GM12892 (cell line): Measurements from ENCODE around the gene BST1.

Experiments
- POLR2A ChIP-seq: IDR thresholded peaks from 2 replicates; pipeline ENCODE4 v1.6.1; 2011; ENCODE audit warnings: low read depth, low read length, control low read depth
- POLR2AphosphoS5 ChIP-seq: IDR thresholded peaks from 2 replicates; pipeline ENCODE4 v1.6.1; 2011; ENCODE audit warnings: low read depth, low read length, control low read depth
- TAF1 ChIP-seq: IDR thresholded peaks from 2 replicates; pipeline ENCODE4 v1.6.1; 2011; ENCODE audit warnings: low read depth, mild to moderate bottlenecking, control low read depth, low read length, borderline replicate concordance

DNA sequence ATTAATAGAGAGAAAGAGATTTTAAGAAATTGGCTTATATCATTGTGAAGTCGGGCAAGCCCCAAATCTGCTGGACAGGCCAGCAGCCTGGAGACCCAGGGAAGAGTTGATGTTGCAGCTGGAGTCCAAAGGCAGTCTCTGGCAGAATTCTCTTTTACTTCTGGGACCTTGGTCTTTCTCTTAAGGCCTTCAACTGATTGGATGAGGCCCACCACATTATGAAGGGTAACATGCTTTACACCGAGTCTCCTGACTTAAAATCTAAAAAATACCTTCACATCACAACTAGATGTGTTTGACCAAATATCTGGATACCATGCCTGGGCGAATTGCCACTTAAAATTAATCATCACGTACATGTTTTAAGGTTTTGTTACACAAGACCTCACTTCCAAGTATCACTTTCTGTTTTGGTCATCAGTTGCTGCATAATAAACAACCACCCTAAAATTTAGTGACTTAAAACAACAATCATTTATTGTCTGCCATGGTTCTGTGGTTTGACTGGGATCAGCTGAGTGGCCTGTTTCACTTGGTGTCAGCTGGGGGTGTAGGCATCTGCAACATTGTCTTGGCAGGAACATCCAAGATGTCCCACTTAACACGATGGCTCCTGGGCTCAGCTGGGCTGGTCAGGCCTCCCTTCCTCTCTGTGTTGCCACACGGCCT, 78.7 kb downstream of the BST1 start:
- TF ChIP-seq POLR2A (no peak), POLR2AphosphoS5 (no peak), TAF1 (no peak)
